Naive B cell (primary cell): ENCODE results near the gene RUBCNL. TPM values are rescaled to one million over a fixed set of nuclear protein-coding genes. Genes with fewer than 3 reads are reported as not detected.
A peak's percentile ranks its signal among the peaks of the same experiment; 100 is the strongest.

ENCODE experiments used
- ATAC-seq, 2 donors: fragments of 150-1000 bp; cut with Tn5 transposase; 2 replicates each; pipeline ENCODE4 v1.10.0; 2021; ENCODE audit warnings: low read depth in 2 of 2, mild to moderate bottlenecking in 2 of 2, moderate library complexity in 2 of 2
- DNase-seq: peaks from one replicate; pipeline ENCODE4 v3.0.0; 2022
- H3K27ac Mint-ChIP-seq, 6 donors: one replicate each; pipeline ENCODE4 v1.8.0; 2020 to 2022; ENCODE audit warnings: mild to moderate bottlenecking in 6 of 6, mixed read lengths in 6 of 6, moderate library complexity in 5 of 6, inconsistent platforms in 2 of 6
- H3K27me3 Mint-ChIP-seq, 3 donors: one replicate each; pipeline ENCODE4 v1.8.0; 2021 to 2022; ENCODE audit warnings: mixed read lengths in 3 of 3, mild to moderate bottlenecking in 1 of 3
- H3K36me3 Mint-ChIP-seq, 2 donors: one replicate each; pipeline ENCODE4 v1.8.0; 2020 to 2022; ENCODE audit warnings: mixed read lengths in 2 of 2, inconsistent platforms in 1 of 2, mild to moderate bottlenecking in 1 of 2
- H3K4me1 Mint-ChIP-seq, 3 donors: one replicate each; pipeline ENCODE4 v1.8.0; 2020 to 2022; ENCODE audit warnings: mixed read lengths in 3 of 3, inconsistent platforms in 1 of 3, mild to moderate bottlenecking in 1 of 3, moderate library complexity in 1 of 3
- H3K4me3 Mint-ChIP-seq, 8 donors: one replicate each; pipeline ENCODE4 v1.8.0; 2020 to 2022; ENCODE audit warnings: mild to moderate bottlenecking in 8 of 8, mixed read lengths in 8 of 8, moderate library complexity in 8 of 8, inconsistent platforms in 2 of 8
- H3K9me3 Mint-ChIP-seq, 7 donors: one replicate each; pipeline ENCODE4 v1.8.0; 2020 to 2022; ENCODE audit warnings: mixed read lengths in 7 of 7, mild to moderate bottlenecking in 5 of 7, inconsistent platforms in 2 of 7, moderate library complexity in 1 of 7
- polyA plus RNA-seq, 6 donors: library from polyadenylated mRNA; unstranded; fragments of 300-500 nt; fragmentation: Illumina TruSeq; gene quantifications; one replicate each; pipeline ENCODE4 v1.2.3, GENCODE V29; 2021; ENCODE audit warnings: low read depth in 6 of 6

RUBCNL gene
- polyA plus RNA-seq, 6 donors from 2014 or later = 102 to 156 (median 129) TPM

DNA sequence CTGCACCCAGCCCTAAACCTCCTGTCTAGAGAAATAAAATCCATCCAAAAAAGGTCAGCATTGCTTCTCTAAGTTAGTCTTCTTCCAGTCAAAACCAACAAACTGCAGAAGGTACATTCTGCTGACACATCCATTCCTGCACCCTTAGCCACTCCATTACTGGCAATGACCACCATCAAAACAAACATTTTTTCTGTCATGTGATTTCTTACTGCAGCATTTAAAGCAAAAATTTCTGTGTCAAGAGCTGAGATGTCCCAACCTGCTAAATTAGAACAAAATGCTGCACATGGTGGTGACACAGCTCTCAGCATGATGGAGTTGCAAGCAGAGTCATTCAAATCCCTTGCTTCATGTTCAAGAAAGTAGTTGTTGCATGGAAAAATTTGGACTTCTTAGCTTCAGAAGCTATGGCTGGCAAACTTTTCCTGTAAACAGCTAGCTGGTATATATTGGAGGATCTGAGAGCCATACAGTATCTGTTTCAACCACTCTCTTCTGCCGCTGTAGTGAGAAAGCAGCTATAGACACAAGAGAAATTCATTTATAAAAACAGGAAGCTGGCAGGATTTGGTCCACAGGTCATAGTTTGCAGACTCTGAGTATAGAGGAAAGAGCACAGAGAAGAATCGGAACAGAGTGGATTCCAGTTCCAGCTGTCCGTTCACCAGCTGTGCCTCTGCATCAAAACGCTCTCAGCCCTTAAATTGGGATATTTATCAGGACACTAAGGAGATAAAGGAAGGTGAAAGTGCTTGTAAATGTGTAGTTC, 17.4 kb downstream of the RUBCNL start:
- H3K27me3 Mint-ChIP-seq = no peaks in the 10 kb centered on the region
- peaks cover 0 to 2% (median 0%) of the 10 kb centered on the region in 7 donors for H3K9me3 Mint-ChIP-seq
- DNase-seq (peak; percentile 56), ATAC-seq (peak; percentile 54 to 61)
- peaks cover 78 to 91% (median 82%) of the 10 kb centered on the region in 3 donors for H3K4me1 Mint-ChIP-seq
- H3K4me3 Mint-ChIP-seq = peak overlapping the region; percentile 71 to 93 (median 84)
- peaks cover 43 to 51% of the 10 kb centered on the region in 2 donors for H3K36me3 Mint-ChIP-seq
- peak overlapping the region; percentile 76 to 98 (median 92) for H3K27ac Mint-ChIP-seq

DNA sequence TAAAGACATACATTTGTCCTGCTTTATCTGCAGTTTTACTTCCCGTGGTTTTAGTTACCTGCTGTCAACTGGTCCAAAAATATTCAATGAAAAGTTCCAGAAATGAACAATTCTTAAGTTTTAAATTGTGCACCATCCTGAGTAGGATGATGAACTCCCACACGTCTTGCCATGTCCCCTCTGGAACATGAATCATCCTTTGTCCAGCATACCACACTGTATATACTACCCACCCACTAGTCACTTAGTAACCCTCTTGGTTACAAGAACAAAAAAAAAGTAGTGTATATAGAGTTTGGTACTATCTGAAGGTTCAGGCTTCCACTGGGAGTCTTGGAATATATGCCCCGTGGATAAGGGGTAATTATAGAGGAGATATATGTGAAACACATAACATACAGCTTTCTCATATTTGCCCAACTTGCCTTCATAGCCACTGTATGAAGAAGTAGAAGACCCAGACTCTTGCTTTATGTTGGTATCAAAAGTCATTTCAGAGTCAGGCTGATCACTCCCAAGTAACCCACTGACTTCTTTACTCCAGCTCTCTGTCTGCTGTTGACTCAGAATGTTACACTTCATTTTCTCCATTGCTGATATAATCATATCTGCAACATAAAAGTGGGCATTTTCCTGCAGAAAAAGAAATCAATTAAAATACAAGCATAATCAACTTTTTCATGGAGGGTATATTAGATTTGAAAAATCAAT, 19.3 kb downstream of the RUBCNL start:
- Mint-ChIP-seq H3K4me1 (peaks cover 64 to 71% (median 65%) of the 10 kb centered on the region in 3 donors), H3K27me3 (no peaks in the 10 kb centered on the region), H3K27ac (peak overlapping the region in 3 of 6 donors; percentile 62 to 96 (median 89)), H3K9me3 (no peaks in the 10 kb centered on the region), H3K4me3 (peak overlapping the region in 1 of 8 donors; percentile 79), H3K36me3 (peaks cover 38 to 51% of the 10 kb centered on the region in 2 donors)
- ATAC-seq (no peak), DNase-seq (no peak)

DNA sequence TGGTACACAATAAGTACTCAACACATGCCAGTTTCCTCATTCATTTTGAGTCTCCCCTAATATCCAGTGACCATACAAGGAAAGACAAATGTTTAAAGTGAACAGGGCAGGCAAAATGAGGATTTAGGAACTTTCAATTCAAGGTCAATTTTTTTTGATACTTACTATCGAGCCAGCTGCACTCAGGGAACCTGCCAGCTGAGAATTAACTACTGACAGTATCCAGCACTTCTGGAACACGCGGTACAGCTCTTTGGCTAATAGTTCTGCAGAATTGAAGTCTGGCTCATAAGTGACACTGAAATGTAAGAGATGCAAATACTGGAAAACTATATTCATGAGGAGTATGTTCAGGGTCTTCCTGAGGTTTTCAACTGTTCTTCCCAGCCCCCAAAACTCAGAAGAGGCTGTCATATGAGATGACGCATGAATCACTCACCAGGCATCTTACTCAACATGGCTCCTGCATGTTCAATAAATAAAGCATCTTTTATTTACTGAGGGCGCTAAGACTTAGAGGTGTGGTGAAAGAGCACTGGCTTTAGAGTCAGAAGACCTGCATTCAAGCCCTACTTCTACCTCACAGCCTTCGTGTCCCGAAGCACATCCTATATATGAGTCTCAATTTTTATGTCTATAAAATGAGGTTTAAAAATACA, 25.6 kb downstream of the RUBCNL start:
- no peak overlapping the region for H3K4me3 Mint-ChIP-seq
- peaks cover 27 to 36% of the 10 kb centered on the region in 2 donors for H3K36me3 Mint-ChIP-seq

DNA sequence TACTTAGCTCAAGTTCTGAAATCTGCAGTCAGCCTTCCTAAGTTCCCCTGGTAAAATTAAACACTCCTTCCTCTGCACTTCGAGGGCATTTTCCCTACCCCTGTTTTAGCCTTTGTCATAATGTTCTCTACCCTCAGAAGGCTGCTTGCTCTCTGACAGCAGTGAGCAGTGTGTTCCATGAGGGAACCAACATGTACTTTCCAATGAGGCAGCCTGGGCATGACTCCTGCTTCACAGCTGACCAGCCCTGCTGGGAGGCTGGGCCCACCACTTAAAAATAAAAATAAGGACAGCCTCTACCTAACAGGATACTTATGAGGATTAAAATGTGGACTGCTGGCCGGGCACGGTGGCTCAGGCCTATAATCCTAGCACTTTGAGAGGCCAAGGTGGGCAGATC, 26.4 kb downstream of the RUBCNL start:
- Mint-ChIP-seq H3K9me3 (no peaks in the 10 kb centered on the region), H3K4me3 (no peak overlapping the region), H3K27me3 (no peaks in the 10 kb centered on the region), H3K4me1 (peaks cover 10 to 14% (median 13%) of the 10 kb centered on the region in 3 donors), H3K36me3 (peaks cover 26 to 36% of the 10 kb centered on the region in 2 donors), H3K27ac (peak overlapping the region; percentile 4 to 92 (median 57))
- DNase-seq (no peak), ATAC-seq (no peak)

More for the DNA sequence above, 25.6 kb downstream of the RUBCNL start:
- H3K27me3 Mint-ChIP-seq = no peaks in the 10 kb centered on the region
- ATAC-seq = no peak
- H3K4me1 Mint-ChIP-seq = peaks cover 11 to 22% (median 21%) of the 10 kb centered on the region in 3 donors
- H3K27ac Mint-ChIP-seq = no peak overlapping the region
- no peak for DNase-seq
- no peaks in the 10 kb centered on the region for H3K9me3 Mint-ChIP-seq

DNA sequence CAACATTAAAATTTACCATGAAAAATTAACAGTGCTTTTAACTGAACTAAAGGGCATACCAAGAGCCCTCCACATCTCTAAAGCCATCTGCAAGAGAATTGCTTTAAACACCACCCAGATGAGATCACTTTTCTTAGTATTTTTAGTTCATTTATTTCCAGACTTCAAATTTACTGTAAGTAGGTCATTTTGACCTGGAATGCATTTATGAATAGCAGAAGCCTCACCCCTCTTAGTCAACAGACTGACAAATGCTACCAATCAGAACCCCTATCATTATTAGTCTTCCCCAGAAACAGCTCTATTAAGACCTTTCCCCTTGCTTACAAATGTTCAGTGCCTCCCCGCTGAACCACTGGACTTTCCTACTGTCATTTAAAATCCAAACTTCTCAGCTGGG, 27.3 kb downstream of the RUBCNL start:
- DNase-seq (no peak), ATAC-seq (no peak)
- H3K9me3 Mint-ChIP-seq = no peaks in the 10 kb centered on the region
- peaks cover 6 to 10% (median 7%) of the 10 kb centered on the region in 3 donors for H3K4me1 Mint-ChIP-seq
- no peaks in the 10 kb centered on the region for H3K27me3 Mint-ChIP-seq
- no peak overlapping the region for H3K4me3 Mint-ChIP-seq
- H3K36me3 Mint-ChIP-seq = peaks cover 28 to 38% of the 10 kb centered on the region in 2 donors
- peak overlapping the region in 4 of 6 donors; percentile 38 to 86 (median 62) for H3K27ac Mint-ChIP-seq

DNA sequence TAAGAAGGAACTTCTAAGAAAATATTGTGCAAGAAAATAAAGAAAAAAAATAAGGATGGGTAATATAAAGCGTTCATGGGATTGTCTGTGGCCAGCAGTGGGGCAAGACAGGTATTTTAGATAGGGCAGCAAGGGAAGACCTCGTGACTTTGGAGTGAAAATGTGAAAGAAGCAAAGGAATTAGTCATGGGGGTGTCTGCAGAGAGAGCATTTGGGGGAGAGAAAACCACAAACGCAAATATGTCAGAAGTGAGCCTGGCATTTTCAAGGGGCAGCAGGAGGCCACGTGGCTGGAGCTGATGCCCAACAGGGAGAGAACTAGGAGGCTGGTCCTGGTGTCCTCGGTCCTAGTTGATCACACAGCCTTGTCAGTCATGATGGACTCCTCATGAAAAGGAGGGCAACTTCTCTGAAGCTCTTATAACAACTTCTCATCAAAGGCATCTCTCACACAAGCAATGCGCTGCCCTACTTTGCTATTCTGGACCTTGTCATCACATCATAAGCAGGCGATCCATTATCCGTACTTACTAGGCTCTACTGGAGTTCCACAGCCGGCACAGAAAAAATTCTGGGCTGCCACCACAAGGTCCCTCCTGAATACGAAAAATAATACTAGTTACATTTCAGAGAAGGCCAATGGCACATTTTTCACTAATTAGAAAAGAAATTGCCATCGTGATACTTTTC, 31.0 kb downstream of the RUBCNL start:
- Mint-ChIP-seq H3K27me3 (no peaks in the 10 kb centered on the region), H3K4me1 (peaks cover 13 to 19% (median 18%) of the 10 kb centered on the region in 3 donors), H3K36me3 (peaks cover 51% of the 10 kb centered on the region in 2 donors), H3K27ac (peak overlapping the region in 4 of 6 donors; percentile 15 to 84 (median 64)), H3K4me3 (no peak overlapping the region), H3K9me3 (no peaks in the 10 kb centered on the region)
- ATAC-seq = no peak
- no peak for DNase-seq

DNA sequence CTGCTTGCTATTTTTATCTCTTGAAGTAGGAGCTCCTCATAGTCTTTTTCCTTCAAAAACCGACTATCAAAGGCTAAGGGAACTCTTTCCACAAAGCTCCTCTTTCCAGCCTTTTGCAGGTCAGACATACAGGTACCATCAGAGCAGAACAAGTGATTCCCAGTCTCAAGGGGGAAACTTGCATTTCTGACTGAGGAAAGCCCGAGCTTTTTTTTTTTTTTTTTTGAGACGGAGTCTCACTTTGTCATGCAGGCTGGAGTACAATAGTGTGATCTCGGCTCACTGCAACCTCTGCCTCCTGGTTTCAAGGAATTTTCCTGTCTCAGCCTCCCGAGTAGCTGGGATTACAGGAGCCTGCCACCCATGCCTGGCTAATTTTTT, 32.0 kb downstream of the RUBCNL start:
- Mint-ChIP-seq H3K36me3 (peaks cover 53% of the 10 kb centered on the region in 2 donors), H3K27ac (peak overlapping the region in 4 of 6 donors; percentile 11 to 70 (median 62)), H3K4me1 (peaks cover 13 to 17% (median 17%) of the 10 kb centered on the region in 3 donors), H3K4me3 (no peak overlapping the region), H3K27me3 (no peaks in the 10 kb centered on the region), H3K9me3 (no peaks in the 10 kb centered on the region)
- DNase-seq (no peak), ATAC-seq (no peak)

DNA sequence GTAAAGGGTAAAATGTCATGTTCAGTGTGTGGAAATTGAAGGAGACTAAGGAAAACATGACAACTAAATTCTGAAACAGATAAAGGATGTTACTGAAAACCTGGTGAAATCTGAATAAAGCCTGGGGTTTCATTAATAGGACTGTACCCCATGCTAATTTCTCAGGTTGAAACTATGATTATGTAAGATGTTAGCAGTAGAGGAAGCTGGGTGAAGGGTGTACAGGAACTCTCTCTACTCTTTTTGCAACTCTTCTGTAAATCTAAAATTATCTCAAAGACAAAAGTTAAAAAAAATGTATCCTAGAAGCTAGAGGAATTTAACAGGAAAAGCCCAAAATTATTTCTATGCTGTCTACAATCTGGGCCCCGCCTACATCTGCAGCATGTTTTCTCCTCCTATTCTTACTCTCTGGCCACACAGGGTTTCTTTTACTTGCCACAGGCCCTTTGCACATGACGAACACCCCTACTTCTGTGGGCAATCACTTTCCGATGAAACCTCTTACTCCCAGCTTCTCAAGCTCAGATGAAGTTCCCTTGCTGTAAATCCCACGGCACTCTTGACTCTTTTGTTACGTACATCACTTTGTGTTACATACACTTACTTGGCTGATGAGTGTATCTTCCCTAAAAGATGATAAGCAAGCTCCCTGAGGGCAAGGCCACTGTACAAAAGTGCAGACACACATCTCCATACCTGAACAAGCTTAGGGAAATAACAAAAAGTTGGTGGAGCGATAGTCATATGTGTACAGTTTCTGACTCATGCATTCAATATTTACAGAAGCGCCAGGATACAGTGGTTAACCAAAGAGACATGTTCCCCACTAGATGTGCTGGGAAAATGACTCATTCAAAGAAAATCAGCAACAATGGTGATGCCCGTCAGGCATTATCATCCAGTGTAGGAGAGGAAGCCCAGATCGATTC, 32.6 kb downstream of the RUBCNL start:
- H3K4me1 Mint-ChIP-seq = peaks cover 13 to 17% (median 13%) of the 10 kb centered on the region in 3 donors
- no peaks in the 10 kb centered on the region for H3K9me3 Mint-ChIP-seq
- peaks cover 48% of the 10 kb centered on the region in 2 donors for H3K36me3 Mint-ChIP-seq
- peak overlapping the region; percentile 11 to 96 (median 62) for H3K27ac Mint-ChIP-seq
- no peaks in the 10 kb centered on the region for H3K27me3 Mint-ChIP-seq
- H3K4me3 Mint-ChIP-seq = no peak overlapping the region
- no peak for ATAC-seq
- DNase-seq = no peak

DNA sequence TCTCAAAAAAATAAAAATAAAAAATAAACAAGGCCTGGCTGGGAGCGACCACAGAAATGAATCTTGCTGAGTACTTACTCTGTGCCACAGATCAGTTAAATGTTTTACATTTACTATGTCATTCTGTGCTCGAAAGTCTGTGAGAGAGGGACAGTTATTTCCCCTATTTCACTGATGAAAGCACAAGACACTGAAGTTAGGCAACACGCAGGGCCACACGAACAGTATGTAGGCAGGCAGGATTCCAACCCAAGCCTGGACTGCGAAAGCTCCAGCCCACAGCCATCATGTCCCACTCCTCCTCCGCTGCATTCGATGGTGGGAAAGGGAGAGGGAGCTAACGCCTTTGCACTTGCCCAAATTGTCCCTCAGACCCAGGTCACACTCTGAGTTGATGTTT, 34.2 kb downstream of the RUBCNL start:
- H3K36me3 Mint-ChIP-seq = peaks cover 51 to 53% of the 10 kb centered on the region in 2 donors
- DNase-seq = no peak
- no peaks in the 10 kb centered on the region for H3K9me3 Mint-ChIP-seq
- H3K4me1 Mint-ChIP-seq = peaks cover 13 to 21% (median 16%) of the 10 kb centered on the region in 3 donors
- ATAC-seq = no peak
- H3K27ac Mint-ChIP-seq = peak overlapping the region in 1 of 6 donors; percentile 54
- H3K4me3 Mint-ChIP-seq = no peak overlapping the region
- H3K27me3 Mint-ChIP-seq = no peaks in the 10 kb centered on the region

DNA sequence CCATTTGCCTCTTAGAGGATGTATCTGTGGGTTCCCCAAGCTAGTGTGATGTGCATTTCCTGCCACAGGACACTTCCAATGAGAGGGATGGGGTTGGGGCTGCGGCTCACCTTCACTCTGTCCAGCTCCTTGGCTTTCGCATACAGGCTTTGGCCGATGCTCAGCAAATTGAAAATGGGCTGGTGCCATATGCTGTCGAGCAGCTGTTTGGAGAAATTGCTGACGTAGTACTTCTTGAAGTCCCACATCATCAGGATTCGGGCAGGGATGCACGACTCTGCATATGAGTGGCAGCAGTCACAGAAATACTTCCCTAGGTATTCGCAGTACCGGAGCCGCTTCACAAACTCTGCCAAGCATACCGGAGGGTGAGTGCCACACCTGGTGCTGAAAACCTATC, 37.0 kb downstream of the RUBCNL start:
- ATAC-seq (no peak), DNase-seq (no peak)
- Mint-ChIP-seq H3K4me1 (peaks cover 7 to 28% (median 20%) of the 10 kb centered on the region in 3 donors), H3K27me3 (no peaks in the 10 kb centered on the region), H3K27ac (peak overlapping the region in 3 of 6 donors; percentile 27 to 72 (median 47)), H3K9me3 (no peaks in the 10 kb centered on the region), H3K36me3 (peaks cover 39 to 53% of the 10 kb centered on the region in 2 donors), H3K4me3 (no peak overlapping the region)

DNA sequence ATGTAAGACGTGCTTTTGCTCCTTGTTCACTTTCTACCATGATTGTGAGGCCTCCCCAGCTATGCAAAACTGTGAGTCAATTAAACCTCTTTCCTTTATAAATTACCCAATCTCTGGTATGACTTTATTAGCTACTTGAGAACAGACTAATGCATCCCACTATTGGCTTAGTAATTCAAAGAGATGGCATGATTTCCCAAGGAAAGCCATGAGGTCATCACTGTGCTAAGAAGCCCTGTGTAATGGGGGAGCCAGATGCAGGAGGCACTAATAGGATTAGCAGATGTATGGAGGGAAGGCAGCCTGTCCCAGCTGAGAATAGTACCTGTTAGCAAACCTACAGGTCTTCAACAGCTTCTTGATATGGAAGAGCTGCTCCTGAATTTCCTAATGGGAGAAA, 38.1 kb downstream of the RUBCNL start:
- Mint-ChIP-seq H3K4me1 (peaks cover 9 to 22% (median 14%) of the 10 kb centered on the region in 3 donors), H3K4me3 (no peak overlapping the region), H3K27ac (peak overlapping the region in 4 of 6 donors; percentile 54 to 86 (median 75)), H3K27me3 (no peaks in the 10 kb centered on the region), H3K9me3 (no peaks in the 10 kb centered on the region), H3K36me3 (peaks cover 36 to 50% of the 10 kb centered on the region in 2 donors)
- ATAC-seq (no peak), DNase-seq (no peak)

DNA sequence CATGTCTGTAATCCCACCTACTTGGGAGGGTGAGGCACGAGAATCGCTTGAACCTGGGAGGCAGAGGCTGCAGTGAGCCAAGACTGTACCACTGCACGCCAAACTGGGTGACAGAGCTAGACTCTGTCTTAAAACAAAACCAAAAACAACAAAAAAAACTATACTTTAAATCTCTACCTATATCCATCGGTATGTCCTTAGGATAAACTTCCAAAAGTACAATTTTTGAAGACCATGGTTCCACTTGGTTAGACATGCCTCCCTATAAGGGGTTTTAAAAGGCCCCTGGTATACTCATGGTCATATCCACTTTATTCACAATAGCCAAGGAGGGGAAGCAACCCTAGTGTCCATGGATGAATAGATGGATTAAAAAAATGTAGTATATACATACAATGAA, 39.8 kb downstream of the RUBCNL start:
- no peaks in the 10 kb centered on the region for H3K27me3 Mint-ChIP-seq
- peaks cover 19 to 26% (median 20%) of the 10 kb centered on the region in 3 donors for H3K4me1 Mint-ChIP-seq
- DNase-seq (no peak), ATAC-seq (no peak)
- peak overlapping the region in 3 of 6 donors; percentile 38 to 59 (median 44) for H3K27ac Mint-ChIP-seq
- no peaks in the 10 kb centered on the region for H3K9me3 Mint-ChIP-seq
- no peak overlapping the region for H3K4me3 Mint-ChIP-seq
- H3K36me3 Mint-ChIP-seq = peaks cover 30 to 44% of the 10 kb centered on the region in 2 donors
